GF-D8 (cell line): ENCODE data around the gene TRRAP.

Source experiments
- DNase-seq: peaks from one replicate; lab custom pipeline; 2025; lab: John Stamatoyannopoulos, UW

The TRRAP gene

GRCh38 chr7:99061001-99061776, 182.9 kb downstream of the TRRAP start:
- DNase-seq, result no peak
